Colonic mucosa (tissue), 4 donors: ENCODE results near the gene CALD1. TPM values are rescaled to one million over a fixed set of nuclear protein-coding genes. Genes with fewer than 3 reads are reported as not detected.

Experiments used
- DNase-seq: peaks from one replicate; pipeline ENCODE4 v3.0.0-alpha.2; 2020
- H3K27ac ChIP-seq: fragments of 200-600 bp; one replicate; pipeline ENCODE4 v1.8.0; 2021
- H3K27me3 ChIP-seq: fragments of 200-600 bp; one replicate; pipeline ENCODE4 v1.8.0; 2021
- H3K36me3 ChIP-seq: fragments of 200-600 bp; one replicate; pipeline ENCODE4 v1.8.0; 2021
- H3K4me1 ChIP-seq: fragments of 200-600 bp; one replicate; pipeline ENCODE4 v1.8.0; 2021; ENCODE audit warnings: mild to moderate bottlenecking
- H3K4me3 ChIP-seq: fragments of 200-600 bp; one replicate; pipeline ENCODE4 v1.8.0; 2021
- H3K9ac ChIP-seq, 2 donors: one replicate each; pipeline ENCODE4 v1.7.0; 2013; ENCODE audit warnings: control low read depth in 2 of 2, low read depth in 2 of 2, low read length in 2 of 2
- H3K9me3 ChIP-seq: fragments of 200-600 bp; one replicate; pipeline ENCODE4 v1.8.0; 2021
- intact Hi-C: fragments of 100-400 bp; cut with DNase I; formaldehyde crosslinking; loops from one replicate; pipeline ENCODE4 v1.14.1; 2022
- total RNA-seq, 2 donors: library from RNA; stranded (reverse); fragmentation: NEBNext Ultra II Directional in 1 of 2; extraction: Animal tissue kit (Norgen Biotek cat#: 25700) in 1 of 2; gene quantifications; one replicate each; pipeline ENCODE4 v1.2.1, GENCODE V29; 2021
- TF ChIP-seq, protein P1 (sequence below): fragments of 200-600 bp; IDR thresholded peaks from one replicate; pipeline ENCODE4 v1.8.0; 2022; ENCODE audit warnings: antibody characterized with exemption, mild to moderate bottlenecking
- donor health status: healthy.
- donor health status: DM: no; HTN: no; CAD: no.
- donor health status: DM: no; HTN: no; CAD: no.

The CALD1 gene
- total RNA-seq, 2 donors from 2014 or later: 27.4 to 193 TPM

DNA sequence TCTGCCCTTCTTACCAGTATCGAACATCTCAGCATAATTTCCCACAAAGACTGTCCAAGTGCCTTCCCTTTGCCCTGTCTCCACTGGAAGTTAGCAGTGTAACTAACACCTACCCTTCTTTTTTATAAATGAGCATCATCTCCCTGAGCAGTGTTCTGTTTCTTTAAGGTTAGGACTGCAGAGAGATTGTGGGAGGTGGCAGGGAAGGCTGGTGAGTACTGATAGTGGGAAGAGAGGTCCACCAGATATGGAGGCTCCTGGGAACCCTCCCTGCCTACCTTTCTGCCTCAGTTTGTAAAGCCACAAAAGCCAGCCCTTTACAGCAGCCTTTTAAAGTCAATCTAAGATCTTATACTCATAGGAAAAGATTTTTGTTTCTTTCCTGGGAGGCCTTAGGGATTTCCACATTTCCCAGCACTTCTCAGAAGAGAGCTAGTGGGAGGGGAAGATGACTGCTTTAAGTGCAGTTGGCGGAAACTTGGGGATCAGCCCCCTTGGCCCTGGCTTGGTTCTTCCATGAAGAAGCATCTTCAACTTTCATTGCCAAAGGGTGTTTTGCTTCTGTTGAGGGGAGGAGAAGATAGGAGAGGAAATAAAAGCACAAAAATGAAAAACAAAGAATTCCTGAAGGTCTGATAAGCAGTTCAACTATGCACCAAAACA, 36.6 kb upstream of the CALD1 start:
- Histone ChIP-seq H3K4me3 (no peak overlapping the region), H3K4me1 (no peaks in the 10 kb centered on the region)
- intact Hi-C loops: no loop called here

DNA sequence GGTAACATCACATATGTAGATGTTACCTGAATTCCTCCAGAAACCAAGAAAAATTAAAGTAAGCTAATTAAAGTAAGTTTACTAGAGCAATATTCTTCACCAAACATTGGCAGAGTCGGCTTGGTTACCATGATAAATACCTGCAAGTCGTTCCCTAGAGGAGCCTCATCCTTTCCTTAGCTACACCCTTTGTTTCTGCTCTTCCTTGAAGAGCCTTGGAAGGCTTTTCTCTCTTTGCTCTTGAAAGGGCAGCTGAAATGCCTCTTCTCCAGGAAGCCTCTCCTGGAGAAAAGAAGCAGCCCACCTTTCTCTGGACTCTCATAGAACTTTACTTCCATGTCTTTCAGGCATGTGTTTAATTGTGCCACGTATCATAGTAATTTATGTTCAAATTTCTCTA, 34.9 kb upstream of the CALD1 start:
- Histone ChIP-seq H3K4me3 (no peak overlapping the region), H3K27me3 (no peaks in the 10 kb centered on the region), H3K9me3 (no peaks in the 10 kb centered on the region), H3K9ac (no peak overlapping the region), H3K36me3 (no peaks in the 10 kb centered on the region), H3K27ac (no peak overlapping the region), H3K4me1 (no peaks in the 10 kb centered on the region)
- TF ChIP-seq, protein P1, sequence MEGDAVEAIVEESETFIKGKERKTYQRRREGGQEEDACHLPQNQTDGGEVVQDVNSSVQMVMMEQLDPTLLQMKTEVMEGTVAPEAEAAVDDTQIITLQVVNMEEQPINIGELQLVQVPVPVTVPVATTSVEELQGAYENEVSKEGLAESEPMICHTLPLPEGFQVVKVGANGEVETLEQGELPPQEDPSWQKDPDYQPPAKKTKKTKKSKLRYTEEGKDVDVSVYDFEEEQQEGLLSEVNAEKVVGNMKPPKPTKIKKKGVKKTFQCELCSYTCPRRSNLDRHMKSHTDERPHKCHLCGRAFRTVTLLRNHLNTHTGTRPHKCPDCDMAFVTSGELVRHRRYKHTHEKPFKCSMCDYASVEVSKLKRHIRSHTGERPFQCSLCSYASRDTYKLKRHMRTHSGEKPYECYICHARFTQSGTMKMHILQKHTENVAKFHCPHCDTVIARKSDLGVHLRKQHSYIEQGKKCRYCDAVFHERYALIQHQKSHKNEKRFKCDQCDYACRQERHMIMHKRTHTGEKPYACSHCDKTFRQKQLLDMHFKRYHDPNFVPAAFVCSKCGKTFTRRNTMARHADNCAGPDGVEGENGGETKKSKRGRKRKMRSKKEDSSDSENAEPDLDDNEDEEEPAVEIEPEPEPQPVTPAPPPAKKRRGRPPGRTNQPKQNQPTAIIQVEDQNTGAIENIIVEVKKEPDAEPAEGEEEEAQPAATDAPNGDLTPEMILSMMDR: no peak
- no peak for DNase-seq
- intact Hi-C loops: no loop called here

More for the DNA sequence above, 36.6 kb upstream of the CALD1 start:
- Histone ChIP-seq H3K36me3 (no peaks in the 10 kb centered on the region), H3K27ac (peak overlapping the region; percentile 23), H3K9me3 (no peaks in the 10 kb centered on the region), H3K9ac (no peak overlapping the region), H3K27me3 (no peaks in the 10 kb centered on the region)
- TF ChIP-seq, protein P1: no peak
- peak; percentile 26 for DNase-seq

DNA sequence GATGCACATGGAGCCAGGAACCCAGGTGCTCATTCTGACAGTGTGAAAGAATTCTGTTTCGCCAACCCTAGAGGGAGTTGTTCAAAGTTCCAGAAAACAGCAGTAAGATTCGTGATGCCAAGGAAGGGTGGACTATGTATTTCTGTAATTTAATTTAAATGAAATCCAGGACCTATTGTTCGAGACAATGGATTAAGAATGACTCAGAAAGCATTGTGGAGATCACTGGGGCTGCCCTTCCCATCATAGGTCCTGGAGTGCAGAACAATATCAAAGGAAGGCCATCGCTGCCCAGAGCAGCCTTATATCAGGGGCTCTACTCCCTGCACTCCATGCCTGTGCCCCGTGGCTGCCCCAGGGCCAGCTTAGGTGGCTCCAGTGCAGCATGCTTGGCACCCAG, 32.1 kb upstream of the CALD1 start:
- Histone ChIP-seq H3K4me3 (no peak overlapping the region), H3K9ac (no peak overlapping the region), H3K27ac (no peak overlapping the region), H3K9me3 (no peaks in the 10 kb centered on the region), H3K36me3 (no peaks in the 10 kb centered on the region), H3K4me1 (no peaks in the 10 kb centered on the region), H3K27me3 (no peaks in the 10 kb centered on the region)
- DNase-seq: no peak
- intact Hi-C loops: no loop called here
- TF ChIP-seq, protein P1: no peak

DNA sequence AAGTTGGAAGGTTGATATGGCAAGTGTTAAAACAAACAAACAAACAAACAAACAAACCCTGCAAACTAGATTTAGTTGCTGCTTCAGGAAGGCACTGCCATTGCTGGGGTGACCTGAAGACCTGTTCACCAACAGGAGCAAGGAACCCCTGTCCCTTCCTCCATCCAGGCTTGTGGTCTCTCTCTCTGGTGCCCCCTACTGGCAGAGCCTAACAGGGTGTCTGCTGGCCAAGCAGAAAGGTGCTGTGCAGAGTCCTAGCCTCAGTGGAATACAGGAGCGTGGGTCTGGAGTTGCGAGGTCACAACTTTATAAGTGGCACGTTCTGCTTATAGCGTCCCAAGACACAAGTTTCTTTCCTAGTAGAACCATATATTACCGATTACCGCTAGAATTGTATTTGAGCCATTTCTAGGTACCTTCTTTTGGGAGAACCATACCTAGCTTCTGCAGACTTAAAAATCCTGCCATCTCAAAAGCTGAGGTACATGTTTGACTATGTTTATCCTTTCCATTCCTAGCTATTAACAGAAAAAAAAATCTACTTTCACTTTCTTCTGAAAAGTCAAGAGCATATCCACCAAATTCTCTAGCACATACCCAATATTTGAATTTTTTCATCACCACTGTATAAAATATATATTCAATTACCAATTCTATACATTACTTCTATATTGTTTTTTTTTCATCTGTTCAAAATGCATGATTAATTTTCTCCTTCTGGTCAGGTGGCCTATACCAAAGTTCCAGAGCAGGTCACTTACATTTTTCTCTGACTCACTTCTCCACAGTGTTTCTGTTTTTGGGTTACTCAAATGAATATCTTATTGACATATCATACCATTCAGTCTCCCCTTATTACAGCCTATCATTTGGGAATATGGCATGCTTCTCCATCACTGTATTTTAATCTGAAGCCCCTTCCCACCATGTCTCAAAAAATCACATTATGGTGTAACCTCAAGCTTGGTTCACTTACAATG, 29.1 kb upstream of the CALD1 start:
- no peaks in the 10 kb centered on the region for H3K9me3 ChIP-seq
- no peaks in the 10 kb centered on the region for H3K27me3 ChIP-seq
- H3K9ac ChIP-seq: no peak overlapping the region
- H3K27ac ChIP-seq: no peak overlapping the region
- intact Hi-C loops: loop anchor here (5.0 kb wide), 1 partner anchor 118 kb away; no protein-coding TSS in a partner anchor
- no peak overlapping the region for H3K4me3 ChIP-seq
- TF ChIP-seq, protein P1: peak; percentile 67
- no peaks in the 10 kb centered on the region for H3K4me1 ChIP-seq
- peak; percentile 62 for DNase-seq
- H3K36me3 ChIP-seq: no peaks in the 10 kb centered on the region

DNA sequence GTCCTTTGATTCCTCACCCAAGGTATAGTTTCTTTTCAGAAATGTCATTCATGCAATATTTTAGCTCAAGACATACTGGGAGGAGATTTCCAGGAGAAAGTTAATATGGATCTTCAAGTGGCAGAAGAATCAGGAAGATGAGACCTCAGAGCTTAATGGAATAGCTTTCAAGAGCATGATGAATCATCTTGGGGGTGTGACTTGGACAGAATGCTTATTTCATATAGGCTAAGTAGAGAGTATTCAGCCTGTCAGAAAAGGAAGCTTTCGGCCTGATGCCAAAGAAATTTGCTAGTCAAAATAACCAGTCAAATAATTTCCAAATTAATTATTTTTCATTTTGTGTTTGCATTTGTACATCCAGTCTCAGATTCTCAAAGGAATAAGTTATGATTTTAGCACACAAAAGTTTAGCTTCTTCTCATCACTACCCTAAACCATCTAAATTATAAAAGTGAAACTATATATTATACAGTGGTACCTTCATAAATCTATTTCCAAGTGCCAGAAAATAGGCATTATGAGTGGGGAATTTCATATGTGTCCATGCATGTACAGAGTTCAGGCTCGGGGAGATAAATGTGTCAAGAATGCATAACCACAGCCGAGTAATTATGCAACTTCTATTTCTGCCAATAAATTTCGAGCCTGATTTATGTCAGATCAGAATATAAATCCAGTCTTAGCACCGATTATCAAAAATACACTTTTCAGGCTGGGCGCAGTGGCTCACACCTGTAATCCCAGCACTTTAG, 27.3 kb upstream of the CALD1 start:
- intact Hi-C loops: loop anchor here (5.0 kb wide), 1 partner anchor 120 kb away; no protein-coding TSS in a partner anchor
- TF ChIP-seq, protein P1: no peak
- no peak for DNase-seq
- H3K27me3 ChIP-seq: no peaks in the 10 kb centered on the region
- H3K4me3 ChIP-seq: no peak overlapping the region
- H3K4me1 ChIP-seq: no peaks in the 10 kb centered on the region
- no peaks in the 10 kb centered on the region for H3K36me3 ChIP-seq
- no peak overlapping the region for H3K9ac ChIP-seq
- H3K9me3 ChIP-seq: no peaks in the 10 kb centered on the region
- H3K27ac ChIP-seq: no peak overlapping the region
